Measurements from ENCODE around the gene NUBPL. TPM values are rescaled to one million over a fixed set of nuclear protein-coding genes. Genes with fewer than 3 reads are reported as not detected.

The NUBPL gene
- total and polyA plus RNA-seq, 10 donors = 4.1 to 28.2 (median 13.9) TPM

DNA sequence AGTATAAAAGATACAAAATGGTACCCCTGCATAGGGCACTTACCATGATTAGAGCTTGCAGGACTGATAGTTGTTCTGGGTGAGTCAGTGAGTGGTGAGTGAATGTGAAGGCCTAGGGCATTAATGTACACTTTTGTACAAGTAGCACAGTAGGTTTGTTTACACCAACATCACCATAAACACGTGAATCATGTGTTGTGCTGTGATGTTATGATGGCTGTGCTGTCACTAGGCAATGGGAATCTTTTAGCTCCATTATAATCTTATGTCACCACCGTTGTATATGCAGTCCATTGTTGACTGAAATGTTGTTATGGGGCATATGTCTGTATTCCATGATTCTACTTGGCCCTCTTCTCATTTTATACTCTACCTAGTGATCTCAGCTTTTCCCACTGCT is 11.8 kb downstream of the NUBPL start:
- Histone ChIP-seq H3K27me3 (replicated peaks in 1 of 7) (no peaks in the 10 kb centered on the region), H3K4me1 (peaks cover 0 to 21% (median 2%) of the 10 kb centered on the region in 6 donors), H3K36me3 (peaks cover 0 to 22% (median 0%) of the 10 kb centered on the region in 6 donors), H3K27ac (no peak overlapping the region), H3K4me3 (no peak overlapping the region), H3K9me3 (no peaks in the 10 kb centered on the region)
- TF ChIP-seq, protein P1, sequence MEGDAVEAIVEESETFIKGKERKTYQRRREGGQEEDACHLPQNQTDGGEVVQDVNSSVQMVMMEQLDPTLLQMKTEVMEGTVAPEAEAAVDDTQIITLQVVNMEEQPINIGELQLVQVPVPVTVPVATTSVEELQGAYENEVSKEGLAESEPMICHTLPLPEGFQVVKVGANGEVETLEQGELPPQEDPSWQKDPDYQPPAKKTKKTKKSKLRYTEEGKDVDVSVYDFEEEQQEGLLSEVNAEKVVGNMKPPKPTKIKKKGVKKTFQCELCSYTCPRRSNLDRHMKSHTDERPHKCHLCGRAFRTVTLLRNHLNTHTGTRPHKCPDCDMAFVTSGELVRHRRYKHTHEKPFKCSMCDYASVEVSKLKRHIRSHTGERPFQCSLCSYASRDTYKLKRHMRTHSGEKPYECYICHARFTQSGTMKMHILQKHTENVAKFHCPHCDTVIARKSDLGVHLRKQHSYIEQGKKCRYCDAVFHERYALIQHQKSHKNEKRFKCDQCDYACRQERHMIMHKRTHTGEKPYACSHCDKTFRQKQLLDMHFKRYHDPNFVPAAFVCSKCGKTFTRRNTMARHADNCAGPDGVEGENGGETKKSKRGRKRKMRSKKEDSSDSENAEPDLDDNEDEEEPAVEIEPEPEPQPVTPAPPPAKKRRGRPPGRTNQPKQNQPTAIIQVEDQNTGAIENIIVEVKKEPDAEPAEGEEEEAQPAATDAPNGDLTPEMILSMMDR (IDR thresholded peaks at IDR 0.05 in 8 of 11, conservative IDR thresholded peaks at IDR 0.05 in 3 of 11) = no peak
- TF ChIP-seq POLR2A (IDR thresholded peaks at IDR 0.05) (no peak), POLR2AphosphoS5 (IDR thresholded peaks at IDR 0.05) (no peak)
- WGBS, 5 donors = 81 to 95% (median 88%) methylated on average over 2 of the region's 2 CpGs
- intact Hi-C loops (cut with DNase I; ENCODE audit: low total_unique reads) = no loop called here
- no peak for DNase-seq

DNA sequence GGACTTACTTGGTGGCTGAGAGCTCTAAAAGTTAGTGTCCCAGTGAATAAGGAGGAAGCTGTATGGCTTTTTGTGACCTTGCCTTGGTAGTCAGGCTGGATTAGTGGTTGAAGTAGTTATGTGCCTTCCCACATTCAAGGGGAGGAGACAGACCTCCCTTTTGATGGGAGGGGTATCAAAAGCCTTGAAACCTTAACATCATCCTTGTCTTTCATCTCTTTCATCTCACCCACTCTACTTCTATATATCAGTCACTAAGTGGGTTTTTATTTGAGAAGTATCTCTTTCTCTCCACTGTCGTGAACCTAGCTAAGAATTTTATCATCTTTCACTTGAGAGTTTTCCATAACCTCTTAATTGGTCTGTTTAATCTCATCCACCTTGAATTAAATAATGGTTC is 15.7 kb downstream of the NUBPL start:
- DNase-seq = no peak
- Histone ChIP-seq H3K4me1 (peaks cover 0 to 23% (median 4%) of the 10 kb centered on the region in 6 donors), H3K27ac (peak overlapping the region in 5 of 8 donors; percentile 5 to 74 (median 60)), H3K9me3 (no peaks in the 10 kb centered on the region), H3K4me3 (no peak overlapping the region), H3K36me3 (peaks cover 0 to 22% (median 0%) of the 10 kb centered on the region in 6 donors), H3K27me3 (replicated peaks in 1 of 7) (no peaks in the 10 kb centered on the region)
- TF ChIP-seq POLR2A (IDR thresholded peaks at IDR 0.05) = no peak
- intact Hi-C loops (cut with DNase I; ENCODE audit: low total_unique reads) = no loop called here
- WGBS, 5 donors = 88 to 97% (median 91%) methylated on average over 1 of the region's 1 CpG

DNA sequence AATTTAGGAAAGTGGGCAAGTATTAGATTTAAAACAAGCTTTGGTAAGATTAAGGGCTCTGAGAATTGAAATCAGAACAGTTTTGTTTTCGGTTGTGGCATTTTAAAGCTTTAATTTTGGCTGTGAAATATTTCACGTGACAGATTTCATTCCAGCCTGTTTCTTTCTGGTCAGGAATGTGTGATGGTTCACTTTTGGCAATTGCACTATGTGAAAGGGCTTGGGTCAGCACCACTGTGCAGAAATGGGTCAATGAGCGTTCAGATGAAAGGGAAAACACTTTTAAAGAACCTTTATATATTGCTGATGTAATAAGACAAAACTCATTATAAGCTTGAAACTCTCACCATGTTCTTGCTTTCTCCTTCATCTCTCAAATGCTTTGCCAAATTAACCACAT is 17.1 kb downstream of the NUBPL start:
- Histone ChIP-seq H3K36me3 (peaks cover 0 to 22% (median 0%) of the 10 kb centered on the region in 6 donors), H3K27me3 (replicated peaks in 1 of 7) (no peaks in the 10 kb centered on the region), H3K4me3 (no peak overlapping the region), H3K4me1 (peaks cover 0 to 29% (median 4%) of the 10 kb centered on the region in 6 donors), H3K9me3 (no peaks in the 10 kb centered on the region), H3K27ac (peak overlapping the region; percentile 10 to 74 (median 56))
- WGBS, 5 donors = 43 to 49% (median 44%) methylated on average over 3 of the region's 3 CpGs
- no peak for TF ChIP-seq POLR2AphosphoS5 (IDR thresholded peaks at IDR 0.05)
- no peak for TF ChIP-seq POLR2A (IDR thresholded peaks at IDR 0.05)
- TF ChIP-seq, protein P1 (IDR thresholded peaks at IDR 0.05 in 8 of 11, conservative IDR thresholded peaks at IDR 0.05 in 3 of 11) = no peak
- intact Hi-C loops (cut with DNase I; ENCODE audit: low total_unique reads) = no loop called here
- DNase-seq = no peak

DNA sequence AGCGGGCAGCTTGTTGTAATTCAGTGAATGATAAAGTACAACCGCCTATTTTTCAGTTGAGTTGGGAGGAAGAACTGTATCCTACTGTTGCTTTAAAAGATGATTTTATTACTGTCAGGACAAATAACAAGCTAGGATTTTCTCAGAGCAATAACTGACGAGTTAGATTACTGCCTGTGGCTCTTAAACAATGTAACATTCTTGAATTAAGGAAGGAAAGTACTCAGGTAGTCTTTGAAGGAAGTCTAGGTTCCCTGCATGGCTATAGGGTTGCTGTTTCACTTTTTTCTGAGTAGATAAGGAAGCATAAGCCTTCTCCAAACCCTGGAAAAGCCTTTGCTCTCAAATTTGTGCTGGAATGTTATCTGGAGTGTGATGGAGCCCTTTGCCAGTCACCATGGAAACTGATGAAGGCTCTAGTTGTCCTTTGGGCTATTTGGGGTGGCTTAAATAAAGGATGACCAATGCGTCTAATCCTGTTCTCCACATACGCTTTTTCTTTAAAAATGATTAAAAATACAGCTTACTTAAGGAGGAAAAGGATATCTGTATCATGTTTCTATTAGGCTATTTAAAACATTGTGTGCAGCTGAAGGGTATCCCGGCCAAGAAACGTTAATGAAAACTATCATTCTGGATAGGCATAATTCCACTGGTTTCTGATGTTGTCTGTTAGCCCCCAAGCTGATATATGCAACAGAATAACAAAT is 17.7 kb downstream of the NUBPL start:
- H3K27me3 ChIP-seq (replicated peaks in 1 of 7) = no peaks in the 10 kb centered on the region
- no peak for DNase-seq
- H3K4me3 ChIP-seq = no peak overlapping the region
- intact Hi-C loops (cut with DNase I; ENCODE audit: low total_unique reads) = no loop called here
- no peaks in the 10 kb centered on the region for H3K9me3 ChIP-seq
- H3K4me1 ChIP-seq = peaks cover 0 to 30% (median 4%) of the 10 kb centered on the region in 6 donors
- WGBS, 5 donors = 62 to 80% (median 73%) methylated on average over 7 of the region's 7 CpGs
- peaks cover 0 to 22% (median 0%) of the 10 kb centered on the region in 6 donors for H3K36me3 ChIP-seq
- TF ChIP-seq, protein P1 (IDR thresholded peaks at IDR 0.05 in 8 of 11, conservative IDR thresholded peaks at IDR 0.05 in 3 of 11) = no peak
- TF ChIP-seq POLR2A (IDR thresholded peaks at IDR 0.05) = no peak
- TF ChIP-seq POLR2AphosphoS5 (IDR thresholded peaks at IDR 0.05) = no peak
- peak overlapping the region in 7 of 8 donors; percentile 10 to 74 (median 60) for H3K27ac ChIP-seq
